HG03378 (cell line): Measurements from ENCODE around the gene PCK1.

Experiments used
- ATAC-seq: cut with Tn5 transposase; IDR thresholded peaks from one replicate; pipeline ENCODE4 v1.9.1; 2021; ENCODE audit warnings: mild to moderate bottlenecking, moderate library complexity; ENCODE audit not compliant: unreplicated experiment

The PCK1 gene

DNA sequence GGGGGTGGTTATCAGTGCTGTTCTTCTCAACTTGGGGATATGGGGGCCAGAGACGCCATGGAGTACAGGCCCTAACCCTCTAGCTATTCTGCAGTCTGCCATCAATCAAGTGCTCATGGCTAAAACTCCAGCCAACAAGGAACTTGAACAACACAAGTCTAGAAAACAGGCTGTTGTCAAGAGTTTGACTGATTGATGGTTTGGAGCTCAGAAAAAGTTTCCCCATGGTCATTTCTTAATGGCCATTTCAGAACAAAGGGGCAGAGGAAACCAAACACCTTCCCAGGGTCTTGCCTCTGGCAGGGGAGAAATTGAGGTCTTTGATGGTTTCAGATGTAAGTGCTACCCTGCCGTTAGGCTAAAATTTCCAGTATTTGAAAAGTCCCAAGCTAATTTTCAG, 15.1 kb downstream of the PCK1 start:
- ATAC-seq = no peak

DNA sequence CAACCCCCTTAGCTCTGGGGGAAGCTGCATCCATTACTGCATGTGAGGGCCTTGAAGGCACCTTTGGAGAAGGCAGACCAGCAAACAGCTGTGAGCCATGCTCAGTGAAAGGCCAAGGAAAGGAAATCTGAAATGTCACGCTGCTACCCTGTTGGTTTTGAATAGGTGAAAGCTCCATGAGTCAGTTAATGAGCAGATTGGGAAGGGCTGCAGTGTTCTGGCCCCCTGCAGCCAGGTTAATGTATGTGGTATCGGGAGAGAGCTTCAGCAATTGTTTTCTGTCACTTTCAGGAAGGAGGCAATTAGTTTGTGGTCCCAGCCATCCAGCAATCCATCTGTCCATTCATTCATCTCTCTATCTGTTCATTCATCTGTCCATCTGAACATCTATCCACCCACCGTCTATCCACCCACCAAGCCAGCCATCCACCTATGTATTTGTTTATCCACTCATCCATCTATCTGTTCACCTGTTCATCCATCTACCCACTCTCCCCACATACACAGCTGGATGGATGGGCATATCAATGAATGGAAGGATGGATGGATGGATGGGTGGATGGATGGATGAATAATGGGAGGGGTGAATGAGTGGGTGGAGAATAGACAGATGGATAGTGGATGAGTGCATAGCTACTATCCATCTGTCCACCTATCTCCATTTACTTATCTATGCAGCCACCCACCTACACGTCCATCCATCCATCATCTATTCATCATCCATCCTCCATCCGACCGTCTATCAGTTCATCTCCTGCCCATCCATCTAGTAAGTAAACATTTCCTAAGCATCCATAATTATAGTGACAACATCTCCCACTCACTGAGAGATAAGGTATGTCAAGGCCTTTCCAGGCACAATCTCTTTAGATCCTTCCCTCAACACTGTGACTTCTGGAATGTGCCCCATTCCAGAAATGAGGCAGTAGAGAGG, 16.0 kb downstream of the PCK1 start:
- no peak for ATAC-seq

DNA sequence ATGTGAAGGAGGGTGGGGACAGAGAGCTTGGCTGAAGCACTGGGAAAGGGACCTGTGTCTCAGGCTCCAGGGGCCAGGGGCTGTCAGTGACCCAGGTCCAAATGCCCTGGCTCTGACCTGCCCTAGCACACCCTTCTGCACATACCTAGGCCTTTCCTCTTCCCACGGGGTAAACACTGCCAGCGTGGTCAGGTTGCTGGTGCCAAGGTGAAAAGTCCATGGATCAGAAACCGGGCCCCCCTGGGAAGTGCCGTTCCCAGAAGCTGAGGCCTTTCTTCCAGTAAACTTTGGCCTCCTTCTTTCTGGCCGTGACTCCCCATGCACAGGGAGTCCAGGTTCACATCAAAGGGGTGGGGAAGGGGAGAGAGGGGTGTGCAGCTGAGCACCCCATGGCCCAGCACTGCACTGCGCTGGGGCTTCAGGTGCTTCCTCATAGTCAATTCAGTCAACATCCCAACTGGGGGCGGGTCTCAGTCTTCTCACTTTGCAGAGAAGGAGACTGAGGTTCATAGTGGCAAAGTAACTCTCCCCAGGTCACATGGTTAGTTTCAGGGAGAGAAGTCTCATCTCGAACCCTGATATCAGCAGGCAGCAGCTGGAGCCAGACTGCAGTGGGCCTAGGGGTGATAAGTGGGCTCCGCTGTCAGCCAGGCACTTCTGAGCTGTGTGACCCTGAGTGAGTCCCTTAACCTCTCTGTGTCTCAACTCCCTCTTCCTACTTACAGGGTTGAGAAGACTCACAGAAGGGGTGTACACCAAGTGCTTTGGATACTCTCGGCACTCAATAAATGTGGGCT, 17.0 kb downstream of the PCK1 start:
- no peak for ATAC-seq

GRCh38 chr20:57578476-57579165, 17.7 kb downstream of the PCK1 start:
- no peak for ATAC-seq

GRCh38 chr20:57579331-57579897, 18.5 kb downstream of the PCK1 start:
- no peak for ATAC-seq

DNA sequence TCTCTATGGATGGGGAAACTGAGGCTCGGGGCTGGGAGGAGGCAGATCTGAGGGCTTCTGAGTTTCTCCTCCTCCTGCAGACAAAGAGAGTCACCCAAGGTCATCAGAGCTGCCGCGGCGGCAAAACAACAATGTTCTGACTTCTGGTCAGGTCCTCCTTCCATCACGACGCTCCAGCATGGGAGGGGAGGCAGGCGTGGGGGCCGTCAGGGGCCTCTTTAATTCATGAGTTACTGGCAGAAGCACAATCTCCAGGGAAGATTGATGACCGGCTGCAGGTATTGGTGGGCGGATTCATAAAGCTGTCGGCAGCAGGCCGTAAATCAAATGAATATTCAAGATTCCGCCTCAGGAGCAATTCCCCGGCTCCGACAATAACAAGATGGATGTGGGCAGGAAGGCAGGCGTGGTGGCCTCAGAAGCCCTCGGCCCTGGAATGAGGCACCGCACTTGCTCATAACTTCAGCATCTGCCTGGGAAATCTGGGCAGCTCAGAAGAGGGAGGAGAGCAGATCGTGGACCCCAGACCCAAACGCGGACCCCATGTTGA, 19.1 kb downstream of the PCK1 start:
- ATAC-seq = no peak

- no peak for ATAC-seq
These were observed 19.7 kb downstream of the PCK1 start for GRCh38 chr20:57580478-57581201.

DNA sequence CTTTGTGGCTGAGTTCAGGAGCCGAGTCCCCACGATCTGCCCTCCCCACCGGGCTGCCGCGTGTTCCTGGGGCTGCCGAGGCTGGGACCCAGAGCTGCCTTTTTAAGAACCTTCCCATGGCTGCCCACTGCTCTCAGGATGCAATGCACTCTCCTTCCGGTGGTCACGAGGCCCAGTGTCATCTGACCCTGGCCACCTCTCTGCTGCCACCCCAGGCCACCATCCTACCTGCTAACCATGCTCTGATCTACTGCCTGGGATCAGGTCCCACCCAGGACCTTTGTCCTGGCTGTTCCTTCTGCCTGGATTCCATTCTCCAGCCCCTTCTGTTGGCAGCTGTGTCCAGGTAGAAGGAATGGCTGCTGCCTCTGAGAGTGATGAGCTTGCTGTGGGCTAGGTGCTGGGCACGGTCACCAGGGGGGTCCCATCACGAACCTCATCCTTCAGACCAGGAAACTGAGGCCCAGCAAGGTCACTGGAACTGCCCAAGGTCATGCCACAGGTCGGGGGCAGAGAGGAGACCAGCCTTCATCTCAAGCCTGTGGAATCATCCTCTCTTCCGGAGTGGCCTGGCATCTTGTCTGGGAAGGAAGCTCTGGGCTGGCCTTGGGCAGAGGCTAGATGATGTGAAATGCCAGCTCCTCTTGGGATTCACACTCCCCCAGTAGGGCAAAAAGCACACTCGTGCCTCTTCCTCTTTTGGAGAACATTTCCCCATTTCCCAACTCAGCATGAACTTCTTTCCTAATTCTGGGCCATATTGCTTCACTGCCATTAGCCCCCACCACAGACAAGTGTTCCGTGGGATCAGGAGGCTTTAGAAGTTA, 20.5 kb downstream of the PCK1 start:
- ATAC-seq = no peak

DNA sequence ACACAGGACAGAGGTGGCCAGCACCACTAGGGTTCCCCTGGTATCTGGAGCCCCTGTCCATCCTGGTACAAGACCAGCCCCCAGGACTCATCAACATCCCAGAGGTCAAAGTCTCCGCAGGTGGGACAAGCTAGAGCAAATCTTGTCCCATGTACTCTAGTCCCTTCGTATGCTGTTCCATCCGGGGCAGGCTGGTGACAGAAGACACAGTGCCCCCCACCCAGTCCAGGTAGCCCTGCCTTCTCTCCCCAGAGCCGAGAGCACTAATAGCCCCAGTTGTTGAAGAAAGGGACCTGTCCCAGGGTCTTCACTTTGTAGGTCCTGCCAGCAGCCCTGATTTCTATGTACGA, 21.1 kb downstream of the PCK1 start:
- ATAC-seq = no peak

GRCh38 chr20:57582432-57583288, 21.8 kb downstream of the PCK1 start:
- no peak for ATAC-seq

- ATAC-seq = no peak
These were observed 22.7 kb downstream of the PCK1 start for GRCh38 chr20:57583289-57584257.

DNA sequence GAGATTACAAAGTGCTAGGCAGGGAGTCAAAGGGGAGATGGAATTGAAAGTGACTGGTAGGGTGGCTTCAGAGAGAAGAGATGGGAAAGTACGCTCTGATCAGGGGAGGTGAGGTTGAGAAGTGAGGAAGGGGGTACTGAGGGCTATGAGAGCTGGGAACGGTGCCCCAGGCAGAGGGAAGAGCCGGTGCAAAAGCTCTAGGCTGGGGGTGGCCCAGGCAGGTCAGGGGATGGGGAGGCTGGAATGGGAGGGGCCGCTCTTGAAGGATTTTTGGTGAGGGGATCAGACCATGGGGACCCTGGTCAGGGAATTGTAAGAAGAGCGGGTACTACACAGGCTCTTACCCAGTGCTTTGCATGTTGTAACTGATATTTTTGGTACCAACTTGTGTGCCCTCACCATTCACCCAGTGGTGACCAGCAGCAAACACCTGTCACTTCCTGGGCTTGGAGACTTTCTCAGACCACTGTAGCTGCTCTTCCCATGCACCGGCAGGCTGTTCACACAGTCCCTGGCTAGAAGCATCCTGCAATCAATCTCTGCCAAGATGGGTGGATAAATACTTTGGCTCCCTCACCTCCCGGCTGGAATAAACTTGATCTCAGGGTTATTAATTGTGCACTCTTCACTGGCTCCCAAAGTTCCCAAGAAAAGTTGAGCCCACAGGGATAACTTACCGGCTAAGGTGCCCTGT, 24.0 kb downstream of the PCK1 start:
- no peak for ATAC-seq

DNA sequence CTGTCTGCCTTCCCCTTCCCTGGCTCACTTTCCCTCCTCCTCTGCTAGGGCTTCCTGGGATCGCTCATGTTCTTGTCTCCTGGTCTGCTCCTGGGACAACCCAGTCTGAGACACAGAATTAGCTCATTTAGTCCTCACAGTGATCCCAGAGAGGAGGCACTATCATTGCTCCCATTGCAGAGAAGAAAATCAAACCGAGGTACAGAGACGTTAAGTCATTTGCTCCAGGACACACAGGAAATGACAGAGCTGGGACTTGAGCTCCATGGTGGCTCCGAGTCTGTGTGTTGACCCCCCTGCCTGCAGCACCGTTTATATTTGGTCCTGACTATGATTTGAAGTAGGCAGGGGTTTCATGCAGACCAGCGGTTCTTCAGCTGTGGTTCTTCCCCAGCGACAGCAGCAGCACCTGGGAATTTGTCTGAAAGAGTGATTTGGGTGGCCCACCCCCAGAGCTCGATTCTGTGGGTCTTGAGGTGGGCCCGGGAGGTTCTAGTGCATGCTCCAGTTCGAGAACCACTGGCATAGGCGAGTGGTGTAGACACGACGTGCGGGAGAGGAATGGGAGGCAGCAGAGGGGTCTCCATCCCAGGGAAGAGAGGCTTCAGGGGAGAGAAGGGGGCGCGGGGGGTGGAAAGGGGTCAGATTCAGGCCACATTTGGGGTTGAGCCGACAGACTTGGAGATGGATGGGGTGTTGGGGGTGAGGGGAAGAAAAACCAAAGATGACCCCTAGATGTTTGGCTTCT, 24.7 kb downstream of the PCK1 start:
- ATAC-seq = no peak

DNA sequence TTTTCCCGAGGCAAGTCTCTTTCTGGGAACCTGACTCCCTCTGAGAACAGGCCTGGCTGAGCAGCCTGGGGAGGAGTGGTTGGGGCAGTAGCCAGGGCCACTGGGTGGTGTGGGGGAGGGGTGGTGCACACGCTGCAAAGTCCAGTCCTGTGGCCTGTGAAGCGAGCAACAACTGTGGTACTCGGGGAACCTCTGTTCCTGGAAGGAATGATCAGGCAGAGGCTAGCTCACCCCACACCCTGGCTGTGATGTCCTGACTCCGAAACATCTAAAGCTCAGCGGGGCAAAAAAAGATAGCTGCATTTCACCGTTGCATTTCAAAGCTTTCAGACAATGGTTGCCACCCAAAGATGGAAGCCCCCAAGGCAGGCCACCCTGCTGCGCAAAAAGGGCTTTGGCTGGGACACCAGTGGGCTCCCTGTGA, 25.5 kb downstream of the PCK1 start:
- no peak for ATAC-seq

DNA sequence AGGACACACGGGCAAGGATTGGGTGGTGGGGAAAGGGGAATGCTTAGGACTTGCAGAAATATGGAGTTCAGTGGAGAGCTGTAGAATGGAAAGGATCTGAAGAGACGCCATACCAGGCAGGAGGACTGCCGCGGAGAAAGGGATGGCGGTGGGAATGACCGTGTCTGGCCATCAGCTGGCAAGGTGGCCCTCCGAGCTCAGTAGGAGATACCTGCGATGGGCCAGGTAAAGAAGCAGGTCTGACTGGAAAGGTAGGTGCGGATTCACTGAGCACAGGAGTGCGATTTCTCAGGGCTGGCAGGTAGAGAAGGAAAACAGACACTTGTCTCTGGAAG, 26.0 kb downstream of the PCK1 start:
- no peak for ATAC-seq
